ENCODE results near the gene TFIP11. TPM values are rescaled to one million over a fixed set of nuclear protein-coding genes. Genes with fewer than 3 reads are reported as not detected.

TFIP11 gene
- total RNA-seq, 1 donor from 2014 or later: 11.6 TPM

- Histone ChIP-seq H3K4me3 (no peak overlapping the region), H3K4me1 (no peaks in the 10 kb centered on the region), H3K36me3 (peaks cover 14 to 27% of the 10 kb centered on the region in 2 donors), H3K9me3 (no peaks in the 10 kb centered on the region), H3K27ac (no peak overlapping the region), H3K27me3 (no peaks in the 10 kb centered on the region)
- TF ChIP-seq CTCF (IDR thresholded peaks at IDR 0.05): no peak
- DNase-seq (ENCODE audit: low spot score in 2 of 2): no peak
- intact Hi-C loops (cut with DNase I): no loop called here
These were observed 29.0 kb upstream of the TFIP11 start for GRCh38 chr22:26541167-26541819.

GRCh38 chr22:26540119-26540518, 27.8 kb upstream of the TFIP11 start:
- no peak for DNase-seq (ENCODE audit: low spot score in 2 of 2)
- no peak for TF ChIP-seq CTCF (IDR thresholded peaks at IDR 0.05)
- Histone ChIP-seq H3K36me3 (peaks cover 14 to 36% of the 10 kb centered on the region in 2 donors), H3K27ac (no peak overlapping the region), H3K9me3 (no peaks in the 10 kb centered on the region), H3K27me3 (no peaks in the 10 kb centered on the region), H3K4me1 (no peaks in the 10 kb centered on the region), H3K4me3 (no peak overlapping the region)
- intact Hi-C loops (cut with DNase I): no loop called here

GRCh38 chr22:26536762-26537134, 24.5 kb upstream of the TFIP11 start:
- H3K27me3 ChIP-seq: no peaks in the 10 kb centered on the region
- TF ChIP-seq CTCF (IDR thresholded peaks at IDR 0.05): no peak
- no peak for DNase-seq (ENCODE audit: low spot score in 2 of 2)
- peaks cover 14 to 40% of the 10 kb centered on the region in 2 donors for H3K36me3 ChIP-seq
- no peaks in the 10 kb centered on the region for H3K4me1 ChIP-seq
- H3K4me3 ChIP-seq: no peak overlapping the region
- intact Hi-C loops (cut with DNase I): no loop called here
- no peak overlapping the region for H3K27ac ChIP-seq
- no peaks in the 10 kb centered on the region for H3K9me3 ChIP-seq

- TF ChIP-seq CTCF (IDR thresholded peaks at IDR 0.05): no peak
- Histone ChIP-seq H3K36me3 (peaks cover 10 to 42% of the 10 kb centered on the region in 2 donors), H3K4me1 (no peaks in the 10 kb centered on the region), H3K27me3 (no peaks in the 10 kb centered on the region), H3K4me3 (no peak overlapping the region), H3K27ac (no peak overlapping the region), H3K9me3 (no peaks in the 10 kb centered on the region)
- intact Hi-C loops (cut with DNase I): no loop called here
- DNase-seq (ENCODE audit: low spot score in 2 of 2): no peak
These were observed 23.9 kb upstream of the TFIP11 start for GRCh38 chr22:26536056-26536761.

- H3K27ac ChIP-seq: no peak overlapping the region
- TF ChIP-seq CTCF (IDR thresholded peaks at IDR 0.05): no peak
- no peak for DNase-seq (ENCODE audit: low spot score in 2 of 2)
- no peaks in the 10 kb centered on the region for H3K27me3 ChIP-seq
- no peaks in the 10 kb centered on the region for H3K4me1 ChIP-seq
- H3K9me3 ChIP-seq: no peaks in the 10 kb centered on the region
- intact Hi-C loops (cut with DNase I): no loop called here
- peaks cover 6 to 41% of the 10 kb centered on the region in 2 donors for H3K36me3 ChIP-seq
- H3K4me3 ChIP-seq: no peak overlapping the region
These were observed 23.3 kb upstream of the TFIP11 start for GRCh38 chr22:26535603-26535908.
